HG03060 (cell line): ENCODE measurements around the gene FOXF2.

Experiments used
- ATAC-seq: cut with Tn5 transposase; IDR thresholded peaks from one replicate; pipeline ENCODE4 v1.9.1; 2021; ENCODE audit warnings: low read depth, moderate number of reproducible peaks; ENCODE audit not compliant: unreplicated experiment

FOXF2 gene

GRCh38 chr6:1378065-1379016, 11.0 kb upstream of the FOXF2 start:
- no peak for ATAC-seq

GRCh38 chr6:1379017-1379787, 10.2 kb upstream of the FOXF2 start:
- no peak for ATAC-seq

- no peak for ATAC-seq
These were observed 9.6 kb upstream of the FOXF2 start for GRCh38 chr6:1379788-1380147.

DNA sequence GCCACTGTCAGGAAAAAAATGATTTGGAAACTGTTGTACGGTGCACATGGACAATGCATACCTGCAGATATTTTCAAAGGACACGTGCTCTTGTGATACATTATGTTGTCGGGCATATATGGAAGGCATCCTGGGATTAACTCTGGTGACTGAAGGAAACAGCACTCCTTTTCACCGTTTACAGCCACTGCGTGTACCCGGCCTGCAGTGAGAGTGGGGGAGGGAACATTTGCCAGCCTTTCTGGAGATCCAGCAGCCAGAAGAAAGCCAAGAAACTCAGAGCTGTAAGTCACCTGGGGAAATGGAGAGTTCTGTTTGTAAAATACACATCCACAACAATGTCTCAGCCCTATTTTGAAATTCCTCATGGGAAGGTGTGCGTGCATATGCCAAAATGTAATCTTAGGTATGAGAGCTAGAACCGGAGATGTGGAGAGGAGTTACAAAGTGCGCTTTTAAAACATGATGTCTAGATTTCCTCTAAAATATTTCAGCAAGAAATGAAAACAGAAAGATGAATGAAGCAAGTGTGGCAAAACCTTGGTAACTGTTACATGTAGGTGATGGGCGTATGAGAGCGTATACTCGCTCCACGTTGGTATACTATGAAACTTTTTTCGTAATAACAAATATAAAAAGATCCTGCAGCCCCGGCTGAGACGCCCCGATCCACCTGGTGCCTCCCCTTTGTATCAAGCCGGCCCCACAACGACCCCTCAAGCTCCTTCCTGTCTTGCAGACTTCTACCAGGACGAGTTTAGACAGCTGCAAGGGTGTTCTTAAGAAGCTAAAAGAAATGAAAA, 8.6 kb upstream of the FOXF2 start:
- no peak for ATAC-seq

GRCh38 chr6:1381481-1382330, 7.7 kb upstream of the FOXF2 start:
- ATAC-seq = no peak

GRCh38 chr6:1382331-1382882, 7.0 kb upstream of the FOXF2 start:
- no peak for ATAC-seq

DNA sequence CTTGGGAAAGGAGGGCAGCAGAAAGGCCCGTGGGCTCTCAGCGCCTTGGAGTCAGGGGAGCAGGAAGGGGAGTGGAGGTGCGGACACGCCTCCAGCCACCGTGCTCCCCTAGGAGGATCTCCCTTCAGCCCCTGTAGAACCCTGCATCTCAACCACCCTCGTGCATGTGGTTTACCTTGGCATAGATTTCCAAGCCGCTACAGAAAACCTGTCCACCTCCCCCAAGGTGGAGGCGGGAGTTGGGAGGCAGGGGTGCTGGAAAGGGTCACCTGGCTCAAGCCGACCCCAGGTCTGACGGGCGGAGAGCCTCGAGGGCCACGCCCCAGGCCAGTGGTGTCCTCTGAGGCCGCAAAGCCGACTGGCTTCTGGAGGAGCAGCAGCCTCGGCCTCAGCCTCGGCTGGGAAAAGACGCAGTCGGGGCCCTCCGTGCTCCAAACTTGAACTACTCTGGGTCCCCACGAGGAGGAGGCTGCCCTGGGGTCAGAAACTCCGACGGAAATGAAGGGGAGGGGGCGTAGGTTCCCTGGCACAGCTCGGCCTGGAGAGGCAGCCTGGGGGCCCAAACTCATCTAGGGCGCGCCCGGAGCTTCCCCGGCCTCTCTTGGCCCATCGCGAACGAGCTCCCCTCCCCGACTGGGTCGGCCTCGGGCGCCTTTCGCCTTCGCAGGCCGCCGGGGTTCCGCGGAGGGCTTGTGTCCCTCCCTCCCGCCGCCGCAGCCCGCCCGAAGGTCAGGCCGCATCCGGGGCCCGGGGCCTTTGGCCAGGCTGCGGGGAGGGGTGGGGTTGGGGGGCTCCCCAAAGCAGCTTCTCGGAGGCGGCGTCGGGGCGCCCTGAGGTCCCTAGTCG, 6.3 kb upstream of the FOXF2 start:
- no peak for ATAC-seq

DNA sequence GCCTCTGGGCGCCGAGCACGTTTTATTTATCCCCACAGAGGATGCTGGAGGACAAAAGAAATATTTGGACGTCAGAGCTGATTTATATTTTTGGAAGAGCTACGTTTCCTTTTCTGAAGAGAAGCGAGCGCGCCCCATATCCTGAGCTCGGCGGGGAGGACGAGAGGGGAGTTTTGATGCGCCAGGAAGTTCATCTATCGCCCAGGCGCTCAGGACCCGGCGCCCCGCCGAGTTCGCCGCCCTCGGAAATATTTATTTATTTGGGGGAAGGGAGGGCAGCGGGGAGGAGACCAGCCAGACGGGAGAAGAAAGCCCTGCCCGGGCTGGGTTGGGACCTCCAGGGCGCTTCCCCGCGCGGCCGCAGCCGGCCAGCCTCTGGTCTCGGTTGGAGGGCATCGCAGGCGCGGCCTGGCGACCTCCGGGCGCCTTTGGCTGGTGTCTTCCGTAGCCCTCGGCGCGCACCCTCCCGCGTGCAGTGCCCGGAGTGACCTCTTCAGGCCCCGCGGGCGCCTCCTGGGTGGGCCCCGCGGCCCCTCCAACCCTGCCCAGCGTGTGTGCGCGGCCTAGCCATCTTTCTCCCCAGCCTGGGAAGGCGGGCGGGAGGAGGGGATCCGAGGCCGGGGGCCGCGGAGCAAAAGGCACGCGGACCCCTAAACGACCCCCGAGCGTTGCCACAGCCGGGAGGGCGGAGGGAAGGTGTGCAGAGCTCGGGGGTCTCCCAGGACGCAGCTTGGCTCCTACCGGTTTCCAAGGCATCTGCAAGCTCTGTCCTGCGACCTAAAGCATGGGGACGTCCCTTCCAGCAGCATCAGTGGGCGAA, 5.4 kb upstream of the FOXF2 start:
- ATAC-seq = no peak

GRCh38 chr6:1384549-1385128, 4.7 kb upstream of the FOXF2 start:
- no peak for ATAC-seq

- ATAC-seq = no peak
These were observed 4.0 kb upstream of the FOXF2 start for GRCh38 chr6:1385129-1386037.

DNA sequence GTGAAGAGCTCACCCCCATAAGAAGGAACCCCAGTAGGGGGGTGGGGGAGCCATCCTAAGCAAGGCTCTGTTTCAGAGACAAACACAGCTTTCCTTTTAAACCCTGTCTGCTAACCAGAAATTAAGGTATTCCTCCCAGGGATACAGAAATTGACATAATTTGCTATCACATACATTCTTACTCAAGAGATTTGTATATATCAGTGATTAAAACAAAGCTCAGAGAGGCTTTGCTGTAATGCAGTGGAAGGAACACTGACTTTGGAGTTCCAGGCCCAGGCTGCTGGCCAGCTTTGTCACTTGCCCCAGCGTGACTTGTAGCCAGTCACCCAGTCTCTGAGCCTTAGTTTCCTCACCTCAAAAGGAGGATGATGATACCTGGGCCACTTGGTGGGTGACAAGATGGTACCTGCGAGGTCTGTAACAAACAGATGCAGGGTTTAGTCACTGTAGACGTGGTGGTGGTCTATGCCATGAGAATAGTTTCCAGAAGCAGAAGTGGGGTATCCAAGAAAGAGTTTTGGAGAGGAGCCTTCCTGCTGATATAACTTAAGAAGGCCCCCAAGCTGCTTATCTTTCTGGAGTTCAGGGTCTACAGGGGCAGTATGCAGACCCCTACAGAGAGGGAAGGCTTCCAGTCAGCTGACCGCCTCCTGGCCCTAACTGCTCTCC, 3.2 kb upstream of the FOXF2 start:
- no peak for ATAC-seq

DNA sequence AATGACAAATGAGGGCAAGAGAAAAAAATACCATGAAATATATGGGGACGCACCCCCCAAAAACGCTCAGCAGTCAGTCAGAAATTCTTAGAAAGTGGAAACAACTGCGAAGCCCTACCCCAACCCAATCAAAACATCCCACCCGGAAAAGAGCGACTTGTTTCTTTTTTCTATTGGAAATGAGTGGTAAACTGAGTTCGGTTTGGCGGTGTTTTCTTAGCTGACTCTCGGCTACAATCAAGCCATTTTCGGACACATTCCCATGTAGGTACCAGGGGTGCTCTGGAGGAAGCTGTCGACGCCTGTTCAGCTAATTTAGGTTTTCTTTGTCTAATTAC, 1.9 kb upstream of the FOXF2 start:
- ATAC-seq = no peak

- ATAC-seq = no peak
These were observed 1.3 kb upstream of the FOXF2 start for GRCh38 chr6:1387876-1388629.

DNA sequence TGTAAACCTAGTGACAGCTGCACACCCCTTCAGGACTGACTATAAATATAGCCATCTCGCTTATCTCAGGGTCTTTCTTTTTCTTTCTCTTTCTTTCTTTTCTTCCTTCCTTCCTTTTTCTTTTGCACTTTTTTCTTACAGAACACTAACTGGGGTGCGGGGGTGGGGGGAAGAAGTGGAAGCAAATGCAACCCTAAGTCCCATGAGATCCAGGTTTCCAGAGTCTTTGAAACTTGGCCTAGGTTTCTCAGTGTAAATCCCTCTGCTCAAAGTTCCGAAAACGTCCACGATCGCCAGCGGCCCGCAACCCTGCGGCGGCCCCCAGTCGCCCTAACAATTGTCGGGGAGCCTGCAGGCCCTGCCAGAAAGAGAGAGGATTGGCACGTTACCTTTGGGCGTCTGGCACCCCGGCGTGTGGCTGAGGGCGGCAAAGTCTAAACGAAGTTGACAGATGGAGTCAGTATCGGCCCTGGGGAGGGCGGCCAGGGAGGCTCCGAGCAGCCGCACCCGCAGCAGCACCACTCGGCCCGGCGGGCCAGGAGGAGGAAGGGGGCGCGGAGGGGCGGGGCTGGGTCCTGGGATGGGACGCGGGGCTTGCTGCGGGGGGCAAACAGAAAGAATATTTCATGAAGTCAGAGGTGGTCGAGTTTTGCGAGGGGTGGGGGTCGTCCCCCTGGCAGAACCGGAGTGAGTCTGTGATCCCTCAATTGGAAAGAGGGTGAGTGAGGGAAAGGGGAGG, 577 bp upstream of the FOXF2 start:
- no peak for ATAC-seq
